ENCODE measurements around the gene GMNN.
"Not testable (repeated sequence)": the region's sequence is repeated elsewhere in the genome, so short reads cannot be mapped to it uniquely, and the experiment has no call there.

Gene GMNN

GRCh38 chr6:24774696-24775519, at the start of gene GMNN:
TSS of gene GMNN (plus strand) at chr6:24774937. CDS start at chr6:24777247, 2,310 bp downstream.
- peak; percentile 98 for DNase-seq (ENCODE audit: low read depth)

GRCh38 chr6:24730653-24731052, 44.1 kb upstream of the GMNN start:
- DNase-seq (ENCODE audit: low read depth) = not testable (repeated sequence)

- not testable (repeated sequence) for DNase-seq (ENCODE audit: low read depth)
Measured at GRCh38 chr6:24731456-24732134, 43.1 kb upstream of the GMNN start.

DNA sequence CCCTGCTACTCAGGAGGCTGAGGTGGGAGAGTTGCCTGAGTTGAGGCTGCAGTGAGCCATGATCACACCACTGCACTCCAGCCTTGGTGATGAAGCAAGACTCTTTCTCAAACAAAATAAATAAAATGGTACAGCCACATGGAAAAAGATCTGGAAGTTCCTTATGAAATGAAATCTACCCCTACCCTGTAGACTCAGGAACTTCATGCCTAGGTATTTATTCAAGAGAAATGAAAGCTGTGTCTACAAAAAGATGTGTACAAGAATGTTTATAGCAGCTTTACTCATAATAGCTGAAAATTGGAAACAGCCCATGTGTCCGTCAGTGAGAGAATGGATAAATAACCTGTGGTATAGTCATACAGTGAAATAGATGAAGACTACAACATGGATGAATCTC, 40.6 kb upstream of the GMNN start:
- no peak for DNase-seq (ENCODE audit: low read depth)

DNA sequence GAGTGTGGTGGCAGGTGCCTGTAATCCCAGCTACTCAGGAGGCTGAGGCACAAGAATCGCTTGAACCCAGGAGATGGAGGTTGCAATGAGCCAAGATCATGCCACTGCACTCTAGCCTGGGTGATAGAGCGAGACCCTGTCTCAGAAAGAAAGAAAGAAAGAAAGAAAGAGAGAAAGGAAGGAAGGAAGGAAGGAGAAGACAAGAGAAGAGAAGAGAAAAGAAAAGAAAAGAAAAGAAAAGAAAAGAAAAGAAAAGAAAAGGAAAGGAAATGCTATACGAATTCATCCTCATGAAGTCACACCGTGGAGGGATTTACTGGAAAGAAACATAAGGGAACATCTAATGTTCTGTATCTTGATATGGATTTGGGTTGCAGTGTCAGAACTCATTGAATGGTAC, 40.0 kb upstream of the GMNN start:
- DNase-seq (ENCODE audit: low read depth) = not testable (repeated sequence)

DNA sequence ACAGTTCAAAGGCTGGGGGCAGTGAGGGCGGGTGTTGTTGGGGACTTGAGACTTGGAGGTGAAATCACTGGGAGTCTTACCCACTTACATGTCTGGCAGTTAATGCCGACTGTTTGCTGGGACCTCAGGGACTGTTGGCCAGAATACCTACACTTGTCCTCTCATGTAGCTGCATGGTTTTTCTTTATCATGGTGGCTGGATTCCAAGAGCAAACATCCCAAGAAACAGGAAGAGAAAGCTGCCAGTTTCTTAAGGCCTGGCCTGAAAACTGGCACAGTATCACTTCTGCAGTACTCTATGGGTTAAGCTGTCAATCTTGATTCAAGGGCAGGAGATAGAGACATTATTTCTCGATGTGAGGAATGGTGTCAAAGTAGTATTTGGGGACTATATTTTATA, 36.0 kb upstream of the GMNN start:
- no peak for DNase-seq (ENCODE audit: low read depth)

- DNase-seq (ENCODE audit: low read depth) = no peak
Measured at GRCh38 chr6:24740861-24741260, 33.9 kb upstream of the GMNN start.

- DNase-seq (ENCODE audit: low read depth) = no peak
Measured at GRCh38 chr6:24742216-24742738, 32.5 kb upstream of the GMNN start.

DNA sequence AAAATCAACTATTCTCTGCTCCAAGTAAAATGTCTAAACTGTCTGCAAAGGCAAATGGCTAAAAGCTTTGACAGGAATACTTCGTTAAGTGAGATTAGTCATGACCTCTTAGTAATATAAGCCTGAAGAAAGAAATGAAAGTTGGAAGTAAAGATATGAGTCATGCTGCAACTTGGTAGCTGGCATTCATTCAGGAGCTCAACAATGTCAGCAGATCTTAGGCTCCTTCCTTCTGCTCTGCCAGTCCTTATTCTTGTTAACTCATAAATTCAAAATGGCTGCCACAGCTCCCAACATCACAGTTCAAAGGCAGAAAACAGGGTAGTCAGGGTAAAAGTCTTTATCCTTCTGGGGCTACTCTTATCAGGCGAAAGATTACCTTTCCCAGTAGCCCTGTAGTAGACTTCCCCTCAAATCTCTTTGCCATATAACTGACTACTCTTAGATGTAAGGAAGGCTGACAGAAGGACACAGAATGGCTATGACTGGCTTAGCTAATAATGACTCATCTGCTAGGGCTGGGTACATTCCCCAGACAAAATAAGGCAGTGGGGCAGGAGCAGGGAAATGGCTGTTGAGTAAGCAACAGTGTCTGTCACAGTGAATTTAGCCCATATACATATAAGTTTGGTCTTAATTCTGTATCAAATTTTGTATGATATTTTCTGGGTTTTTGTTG, 31.3 kb upstream of the GMNN start:
- DNase-seq (ENCODE audit: low read depth) = no peak

DNA sequence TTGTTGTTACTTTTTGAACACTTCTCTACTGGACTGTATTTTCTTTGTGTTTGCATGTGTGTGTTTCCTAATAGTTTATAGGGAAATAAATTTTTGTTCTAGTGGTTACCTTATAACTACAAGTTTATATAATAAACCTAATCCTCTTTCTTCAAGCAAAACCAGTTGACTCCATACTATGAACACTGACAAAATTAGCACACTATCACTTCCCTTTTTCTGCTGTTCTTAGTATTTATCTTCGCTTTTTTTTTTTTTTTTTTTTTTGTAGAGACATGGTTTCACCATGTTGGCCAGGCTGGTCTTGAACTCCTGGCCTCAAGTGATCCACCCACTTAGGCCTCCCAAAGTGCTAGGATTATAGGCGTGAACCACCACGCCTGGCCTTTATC, 30.8 kb upstream of the GMNN start:
- DNase-seq (ENCODE audit: low read depth) = no peak

DNA sequence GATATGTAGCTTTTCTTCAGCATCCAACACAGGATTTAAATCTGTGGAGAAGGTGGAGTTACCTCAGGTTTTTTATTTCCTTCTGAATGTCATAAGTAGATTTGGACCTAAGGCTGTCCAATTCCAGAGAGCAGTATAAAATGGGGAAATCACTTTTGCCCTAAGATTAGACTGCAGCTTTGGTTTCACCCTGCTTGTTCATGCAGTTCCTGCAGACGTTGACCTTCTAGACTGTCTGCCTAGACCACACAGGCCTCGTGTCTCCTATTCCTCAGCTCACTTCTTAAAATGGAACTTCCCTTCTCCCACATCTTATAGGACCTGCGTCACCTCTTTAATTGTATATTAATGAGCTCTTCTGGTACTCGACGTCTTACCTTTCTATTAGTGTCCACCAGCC, 29.8 kb upstream of the GMNN start:
- DNase-seq (ENCODE audit: low read depth) = no peak

GRCh38 chr6:24749297-24749696, 25.4 kb upstream of the GMNN start:
- no peak for DNase-seq (ENCODE audit: low read depth)

- DNase-seq (ENCODE audit: low read depth) = not testable (repeated sequence)
Measured at GRCh38 chr6:24750878-24751277, 23.9 kb upstream of the GMNN start.

DNA sequence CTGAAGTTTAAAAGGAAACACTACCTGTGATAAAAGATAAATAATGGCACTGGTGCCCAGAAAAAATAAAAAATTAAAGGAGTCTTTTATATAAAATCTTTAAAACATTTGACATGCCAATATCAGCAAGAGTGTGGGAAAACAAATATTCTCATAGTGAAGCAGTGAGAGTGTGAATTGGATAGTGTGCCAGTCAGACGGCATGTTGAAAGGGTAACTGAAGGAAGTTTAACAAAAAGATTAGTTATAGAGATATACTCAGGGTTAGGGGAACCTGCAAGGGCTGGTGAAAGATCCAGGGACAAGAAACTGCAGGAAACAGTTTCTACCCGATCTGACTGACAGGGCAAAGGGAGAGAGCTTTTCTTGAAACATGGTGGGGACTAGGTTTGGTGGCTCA, 22.2 kb upstream of the GMNN start:
- no peak for DNase-seq (ENCODE audit: low read depth)

DNA sequence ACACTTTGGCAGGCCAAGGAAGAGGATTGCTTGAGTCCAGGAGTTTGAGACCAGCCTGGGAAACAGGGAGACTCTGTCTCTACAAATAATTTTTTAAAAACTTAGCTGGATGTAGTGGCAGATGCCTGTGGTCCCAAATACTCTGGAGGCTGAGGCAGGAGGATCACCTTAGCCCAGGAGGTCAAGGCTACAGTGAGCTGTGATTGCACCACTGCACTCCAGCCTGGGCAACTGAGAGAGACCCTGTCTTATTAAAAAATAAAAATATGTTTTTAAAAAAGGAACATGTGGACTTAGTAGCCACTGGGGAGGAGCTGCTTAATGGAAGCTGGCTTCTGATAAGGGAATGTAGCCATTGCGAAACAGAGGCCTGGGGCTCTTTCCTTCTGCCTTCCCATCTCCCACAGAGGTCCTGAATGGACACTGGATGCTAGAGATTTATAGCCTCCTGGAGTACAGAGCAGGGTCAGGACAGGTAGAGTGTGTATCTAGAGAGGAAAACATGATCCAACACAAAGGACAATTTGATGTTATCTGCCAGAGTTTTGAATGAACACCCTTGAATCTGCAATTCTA, 21.7 kb upstream of the GMNN start:
- no peak for DNase-seq (ENCODE audit: low read depth)

GRCh38 chr6:24753545-24753944, 21.2 kb upstream of the GMNN start:
- no peak for DNase-seq (ENCODE audit: low read depth)

GRCh38 chr6:24754378-24754777, 20.4 kb upstream of the GMNN start:
- not testable (repeated sequence) for DNase-seq (ENCODE audit: low read depth)

DNA sequence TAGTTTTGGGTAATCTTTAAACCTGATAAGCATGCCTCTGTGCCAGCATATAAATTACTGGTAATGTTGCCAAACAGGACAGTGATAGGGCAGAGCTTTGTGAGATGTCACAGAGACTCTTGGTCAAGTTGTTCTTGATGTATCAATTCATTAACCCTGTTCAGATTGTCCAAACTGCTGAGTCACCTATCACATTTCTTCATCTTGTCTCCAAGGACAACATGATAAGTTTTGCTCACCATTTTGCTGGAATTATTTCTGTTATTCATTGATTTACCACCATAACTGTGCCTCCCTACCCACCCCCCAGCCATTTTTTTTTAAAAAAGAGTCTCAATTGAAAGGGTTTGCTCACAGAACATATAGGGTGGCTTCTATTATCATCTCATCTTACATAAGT, 19.5 kb upstream of the GMNN start:
- no peak for DNase-seq (ENCODE audit: low read depth)

DNA sequence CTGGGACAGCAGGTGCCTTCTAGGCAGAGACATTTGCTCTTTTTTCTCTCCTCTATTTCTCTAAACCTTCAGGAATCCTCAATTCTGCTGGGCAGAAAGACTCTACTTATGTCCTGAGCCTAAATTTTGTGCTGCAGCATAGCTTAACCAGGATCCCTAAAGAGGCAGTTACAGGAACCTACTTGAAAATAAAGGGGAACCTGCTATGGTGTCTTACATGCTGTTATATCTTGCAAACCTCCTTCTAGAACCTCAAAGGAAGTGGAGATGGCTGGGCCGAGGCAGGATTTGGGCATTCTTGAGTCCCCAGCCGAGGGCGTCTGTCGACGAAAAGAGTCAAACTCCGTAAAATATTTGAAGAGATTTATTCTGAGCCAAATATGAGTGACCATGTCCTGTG, 17.1 kb upstream of the GMNN start:
- DNase-seq (ENCODE audit: low read depth) = no peak

- no peak for DNase-seq (ENCODE audit: low read depth)
Measured at GRCh38 chr6:24759718-24760117, 15.0 kb upstream of the GMNN start.

DNA sequence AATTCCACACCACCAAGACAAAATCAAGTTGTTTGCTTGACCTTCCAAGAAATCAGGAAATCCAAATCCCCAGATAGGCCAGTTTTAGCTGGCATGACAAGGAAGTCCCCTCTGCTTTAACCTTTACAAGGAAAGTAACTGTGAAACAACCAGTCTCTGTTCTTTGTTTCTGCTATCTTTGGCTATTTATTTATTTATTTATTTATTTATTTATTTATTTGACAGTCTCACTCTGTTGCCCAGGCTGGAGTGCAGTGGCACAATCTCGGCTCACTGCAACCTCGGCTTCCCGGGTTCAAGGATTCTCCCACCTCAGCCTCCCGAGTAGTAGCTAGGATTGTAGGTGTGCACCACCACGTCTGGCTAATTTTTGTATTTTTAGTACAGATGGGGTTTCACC, 14.5 kb upstream of the GMNN start:
- DNase-seq (ENCODE audit: low read depth) = no peak

DNA sequence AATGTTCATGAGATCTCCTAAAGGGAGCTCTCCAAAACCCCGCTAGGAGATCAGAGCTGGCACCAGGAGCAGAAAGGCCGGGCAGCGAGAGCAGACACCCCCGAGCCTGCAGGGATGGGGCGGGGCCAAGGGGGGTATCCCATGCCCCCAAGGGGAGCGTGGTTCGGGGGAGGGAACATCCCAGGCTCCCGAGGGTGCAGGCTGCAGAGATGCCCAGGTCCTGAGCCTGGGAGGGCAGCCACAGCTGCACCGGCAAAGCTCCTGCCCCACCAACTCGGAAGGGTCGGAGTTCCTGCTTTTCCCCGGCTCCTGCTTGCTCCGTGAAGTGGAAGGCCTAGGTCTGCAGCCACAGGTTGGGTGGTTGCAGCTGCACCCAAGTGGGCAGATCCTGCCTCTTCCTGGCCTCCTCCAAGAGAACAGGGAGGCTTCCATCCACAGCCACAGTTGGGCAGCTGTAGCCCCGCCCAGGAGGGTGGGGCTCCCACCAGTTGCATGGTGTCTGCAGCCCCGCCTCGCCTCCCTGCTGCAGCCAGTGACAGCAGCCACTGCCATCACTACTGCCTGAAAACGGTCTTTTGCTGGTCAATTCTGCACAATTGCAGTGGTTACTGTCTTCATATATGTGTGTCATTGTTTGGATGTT, 13.4 kb upstream of the GMNN start:
- DNase-seq (ENCODE audit: low read depth) = no peak
